Vagina (tissue), 2 donors: ENCODE results near the gene CDK19. TPM values are rescaled to one million over a fixed set of nuclear protein-coding genes. Genes with fewer than 3 reads are reported as not detected.
"Not testable (repeated sequence)": the region's sequence is repeated elsewhere in the genome, so short reads cannot be mapped to it uniquely, and the experiment has no call there.

Experiments used
- DNase-seq, 2 donors: peaks; one replicate each; pipeline ENCODE4 v3.0.0-alpha.2; 2017; ENCODE audit errors: extremely low spot score in 2 of 2
- H3K27ac ChIP-seq: fragments of 200-600 bp; sonication (generic); one replicate; pipeline ENCODE4 v1.5.1; 2019
- H3K27me3 ChIP-seq: fragments of 200-600 bp; sonication (generic); one replicate; pipeline ENCODE4 v1.5.1; 2019
- H3K36me3 ChIP-seq, 2 donors: fragments of 200-600 bp; sonication (generic); one replicate each; pipeline ENCODE4 v1.5.1; 2017 to 2019
- H3K4me1 ChIP-seq: fragments of 200-600 bp; sonication (generic); one replicate; pipeline ENCODE4 v1.5.1; 2019
- H3K4me3 ChIP-seq, 2 donors: fragments of 200-600 bp; sonication (generic); 1 replicate in 1 of 2; 2 replicates in 1 of 2; pipeline ENCODE4 v1.5.1; 2016 to 2019
- H3K9me3 ChIP-seq: fragments of 200-600 bp; sonication (generic); one replicate; pipeline ENCODE4 v1.5.1; 2019
- CTCF ChIP-seq, 3 experiments: fragments of 450-650 bp in 2 of 3; fragments of 200-600 bp in 1 of 3; sonication (generic) in 1 of 3; IDR thresholded peaks; one replicate each; pipeline ENCODE4 v1.5.1; 2017 to 2019; ENCODE audit warnings: antibody characterized with exemption in 3 of 3, mild to moderate bottlenecking in 2 of 3, moderate library complexity in 2 of 3
- POLR2A ChIP-seq, 2 donors: fragments of 450-650 bp; IDR thresholded peaks; one replicate each; pipeline ENCODE4 v1.6.1; 2017; ENCODE audit warnings: antibody characterized with exemption in 2 of 2, mild to moderate bottlenecking in 2 of 2, moderate library complexity in 2 of 2
- POLR2AphosphoS5 ChIP-seq, 2 donors: sonication (generic); formaldehyde crosslinking; IDR thresholded peaks; one replicate each; pipeline ENCODE4 v1.9.0; 2017; ENCODE audit warnings: antibody characterized with exemption in 2 of 2, mild to moderate bottlenecking in 2 of 2, low read depth in 1 of 2; ENCODE audit not compliant: insufficient read depth in 1 of 2
- intact Hi-C: fragments of 100-400 bp; cut with DNase I; formaldehyde crosslinking; loops from one replicate; pipeline ENCODE4 v1.15.1; 2023
- total RNA-seq: library from RNA; depleted of rRNA; stranded (reverse); fragments of >200 nt; gene quantifications from one replicate; pipeline ENCODE4 v1.2.3, GENCODE V29; 2016

CDK19 gene
- total RNA-seq, 1 donor from 2014 or later = 10.6 TPM

- no peak for DNase-seq
- intact Hi-C loops = no loop called here
- Histone ChIP-seq H3K9me3 (no peaks in the 10 kb centered on the region), H3K27me3 (no peaks in the 10 kb centered on the region), H3K27ac (no peak overlapping the region), H3K4me1 (no peaks in the 10 kb centered on the region), H3K4me3 (no peak overlapping the region), H3K36me3 (peaks cover 0 to 3% of the 10 kb centered on the region in 2 donors)
- no peak for TF ChIP-seq POLR2AphosphoS5 (IDR thresholded peaks at IDR 0.05; ENCODE audit: insufficient read depth in 1 of 2, low read depth in 1 of 2)
- TF ChIP-seq CTCF (IDR thresholded peaks at IDR 0.05) = no peak
- TF ChIP-seq POLR2A (IDR thresholded peaks at IDR 0.05) = no peak
These were observed 47.2 kb downstream of the CDK19 start for GRCh38 chr6:110768057-110768456.

- H3K4me3 ChIP-seq = no peak overlapping the region
- H3K27me3 ChIP-seq = no peaks in the 10 kb centered on the region
- no peak for DNase-seq
- TF ChIP-seq CTCF (IDR thresholded peaks at IDR 0.05) (no peak), POLR2A (IDR thresholded peaks at IDR 0.05) (no peak), POLR2AphosphoS5 (IDR thresholded peaks at IDR 0.05; ENCODE audit: insufficient read depth in 1 of 2, low read depth in 1 of 2) (no peak)
- intact Hi-C loops = no loop called here
- no peak overlapping the region for H3K27ac ChIP-seq
- H3K9me3 ChIP-seq = no peaks in the 10 kb centered on the region
- H3K4me1 ChIP-seq = no peaks in the 10 kb centered on the region
- no peaks in the 10 kb centered on the region for H3K36me3 ChIP-seq
These were observed 53.9 kb downstream of the CDK19 start for GRCh38 chr6:110761371-110761770.

GRCh38 chr6:110760589-110760988 lies 54.7 kb downstream of the CDK19 start:
- H3K27me3 ChIP-seq = no peaks in the 10 kb centered on the region
- no peaks in the 10 kb centered on the region for H3K4me1 ChIP-seq
- intact Hi-C loops = no loop called here
- H3K4me3 ChIP-seq = no peak overlapping the region
- no peaks in the 10 kb centered on the region for H3K36me3 ChIP-seq
- no peaks in the 10 kb centered on the region for H3K9me3 ChIP-seq
- TF ChIP-seq CTCF (IDR thresholded peaks at IDR 0.05) (no peak), POLR2A (IDR thresholded peaks at IDR 0.05) (no peak), POLR2AphosphoS5 (IDR thresholded peaks at IDR 0.05; ENCODE audit: insufficient read depth in 1 of 2, low read depth in 1 of 2) (no peak)
- no peak for DNase-seq
- no peak overlapping the region for H3K27ac ChIP-seq

GRCh38 chr6:110760098-110760497 lies 55.2 kb downstream of the CDK19 start:
- H3K4me3 ChIP-seq, intact Hi-C loops, DNase-seq, H3K36me3 ChIP-seq, H3K27ac ChIP-seq, H3K9me3 ChIP-seq, H3K4me1 ChIP-seq, H3K27me3 ChIP-seq: not testable (repeated sequence)

- DNase-seq = no peak
- TF ChIP-seq POLR2A (IDR thresholded peaks at IDR 0.05) (no peak), POLR2AphosphoS5 (IDR thresholded peaks at IDR 0.05; ENCODE audit: insufficient read depth in 1 of 2, low read depth in 1 of 2) (no peak), CTCF (IDR thresholded peaks at IDR 0.05) (no peak)
- H3K27ac ChIP-seq = no peak overlapping the region
- no peaks in the 10 kb centered on the region for H3K4me1 ChIP-seq
- no peaks in the 10 kb centered on the region for H3K36me3 ChIP-seq
- intact Hi-C loops = no loop called here
- no peak overlapping the region for H3K4me3 ChIP-seq
- no peaks in the 10 kb centered on the region for H3K27me3 ChIP-seq
- no peaks in the 10 kb centered on the region for H3K9me3 ChIP-seq
These were observed 57.3 kb downstream of the CDK19 start for GRCh38 chr6:110757926-110758325.

GRCh38 chr6:110756817-110757216 lies 58.5 kb downstream of the CDK19 start:
- Histone ChIP-seq H3K4me1 (no peaks in the 10 kb centered on the region), H3K4me3 (no peak overlapping the region), H3K36me3 (no peaks in the 10 kb centered on the region), H3K9me3 (no peaks in the 10 kb centered on the region), H3K27me3 (no peaks in the 10 kb centered on the region), H3K27ac (no peak overlapping the region)
- TF ChIP-seq CTCF (IDR thresholded peaks at IDR 0.05) (no peak), POLR2AphosphoS5 (IDR thresholded peaks at IDR 0.05; ENCODE audit: insufficient read depth in 1 of 2, low read depth in 1 of 2) (no peak), POLR2A (IDR thresholded peaks at IDR 0.05) (no peak)
- intact Hi-C loops = no loop called here
- no peak for DNase-seq
